Brain microvascular endothelial cell (primary cell): Measurements from ENCODE around the gene MYOM1.

Source experiments
- DNase-seq: peaks from one replicate; pipeline ENCODE4 v3.0.0-alpha.2; 2020
- H3K27ac ChIP-seq: fragments of 250-450 bp; sonication (Bioruptor Pico); 2 replicates; pipeline ENCODE4 v1.5.1; 2020; ENCODE audit warnings: mild to moderate bottlenecking, moderate library complexity
- H3K27me3 ChIP-seq: fragments of 250-450 bp; sonication (Bioruptor Pico); replicated peaks from 2 replicates; pipeline ENCODE4 v1.5.1; 2020; ENCODE audit warnings: mild to moderate bottlenecking
- H3K36me3 ChIP-seq: fragments of 250-450 bp; sonication (Bioruptor Pico); replicated peaks from 2 replicates; pipeline ENCODE4 v1.5.1; 2020; ENCODE audit warnings: mild to moderate bottlenecking
- H3K4me3 ChIP-seq: 2 replicates; pipeline ENCODE4 v1.5.1; 2011; ENCODE audit warnings: low read depth, mild to moderate bottlenecking, control low read depth, low read length, moderate library complexity
- in situ Hi-C: cut with HindIII; loops from 2 replicates; pipeline ENCODE4 v1.10.0; 2017; ENCODE audit warnings: low sequenced_read_pairs, low pct_ligation_motif_present
- TF ChIP-seq, protein P1 (sequence below): IDR thresholded peaks from 2 replicates; pipeline ENCODE4 v1.5.1; 2011; ENCODE audit warnings: low read depth, mild to moderate bottlenecking, moderate library complexity, low read length, control low read depth, inconsistent platforms; ENCODE audit errors: missing control alignments

Gene MYOM1

DNA sequence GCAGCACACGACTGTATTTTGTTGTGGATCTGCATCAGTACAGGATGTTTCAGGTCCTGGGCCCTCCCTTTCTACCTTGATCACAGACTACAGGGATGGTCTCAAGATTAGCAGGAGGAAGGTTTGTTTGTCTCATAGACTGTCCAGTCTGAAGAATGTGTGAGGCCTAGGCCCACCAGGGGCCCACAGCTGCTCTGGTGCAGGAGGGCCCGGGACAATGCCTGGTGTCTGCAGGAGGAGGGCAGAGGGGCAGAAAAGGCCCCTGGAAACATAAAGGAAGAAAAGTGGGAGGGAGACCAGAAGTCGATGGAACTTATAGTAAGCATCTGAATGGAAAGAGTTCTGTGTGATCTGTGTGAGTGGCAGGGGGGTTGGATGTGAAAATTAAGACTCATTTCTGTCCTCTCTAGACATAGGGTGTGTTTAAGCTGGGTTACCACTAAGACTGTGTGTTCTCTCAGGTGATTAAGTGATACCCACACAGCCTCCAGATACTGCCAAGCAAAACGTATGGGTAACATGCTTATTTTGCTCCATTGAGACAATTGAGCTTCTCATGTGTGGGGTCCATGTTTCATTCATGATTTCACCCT, 173.5 kb downstream of the MYOM1 start:
- no peak for DNase-seq
- TF ChIP-seq, protein P1, sequence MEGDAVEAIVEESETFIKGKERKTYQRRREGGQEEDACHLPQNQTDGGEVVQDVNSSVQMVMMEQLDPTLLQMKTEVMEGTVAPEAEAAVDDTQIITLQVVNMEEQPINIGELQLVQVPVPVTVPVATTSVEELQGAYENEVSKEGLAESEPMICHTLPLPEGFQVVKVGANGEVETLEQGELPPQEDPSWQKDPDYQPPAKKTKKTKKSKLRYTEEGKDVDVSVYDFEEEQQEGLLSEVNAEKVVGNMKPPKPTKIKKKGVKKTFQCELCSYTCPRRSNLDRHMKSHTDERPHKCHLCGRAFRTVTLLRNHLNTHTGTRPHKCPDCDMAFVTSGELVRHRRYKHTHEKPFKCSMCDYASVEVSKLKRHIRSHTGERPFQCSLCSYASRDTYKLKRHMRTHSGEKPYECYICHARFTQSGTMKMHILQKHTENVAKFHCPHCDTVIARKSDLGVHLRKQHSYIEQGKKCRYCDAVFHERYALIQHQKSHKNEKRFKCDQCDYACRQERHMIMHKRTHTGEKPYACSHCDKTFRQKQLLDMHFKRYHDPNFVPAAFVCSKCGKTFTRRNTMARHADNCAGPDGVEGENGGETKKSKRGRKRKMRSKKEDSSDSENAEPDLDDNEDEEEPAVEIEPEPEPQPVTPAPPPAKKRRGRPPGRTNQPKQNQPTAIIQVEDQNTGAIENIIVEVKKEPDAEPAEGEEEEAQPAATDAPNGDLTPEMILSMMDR: no peak
- H3K36me3 ChIP-seq: no peaks in the 10 kb centered on the region
- H3K27ac ChIP-seq: no peak overlapping the region
- no peaks in the 10 kb centered on the region for H3K27me3 ChIP-seq
- H3K4me3 ChIP-seq: no peak overlapping the region
- in situ Hi-C loops: no loop called here

DNA sequence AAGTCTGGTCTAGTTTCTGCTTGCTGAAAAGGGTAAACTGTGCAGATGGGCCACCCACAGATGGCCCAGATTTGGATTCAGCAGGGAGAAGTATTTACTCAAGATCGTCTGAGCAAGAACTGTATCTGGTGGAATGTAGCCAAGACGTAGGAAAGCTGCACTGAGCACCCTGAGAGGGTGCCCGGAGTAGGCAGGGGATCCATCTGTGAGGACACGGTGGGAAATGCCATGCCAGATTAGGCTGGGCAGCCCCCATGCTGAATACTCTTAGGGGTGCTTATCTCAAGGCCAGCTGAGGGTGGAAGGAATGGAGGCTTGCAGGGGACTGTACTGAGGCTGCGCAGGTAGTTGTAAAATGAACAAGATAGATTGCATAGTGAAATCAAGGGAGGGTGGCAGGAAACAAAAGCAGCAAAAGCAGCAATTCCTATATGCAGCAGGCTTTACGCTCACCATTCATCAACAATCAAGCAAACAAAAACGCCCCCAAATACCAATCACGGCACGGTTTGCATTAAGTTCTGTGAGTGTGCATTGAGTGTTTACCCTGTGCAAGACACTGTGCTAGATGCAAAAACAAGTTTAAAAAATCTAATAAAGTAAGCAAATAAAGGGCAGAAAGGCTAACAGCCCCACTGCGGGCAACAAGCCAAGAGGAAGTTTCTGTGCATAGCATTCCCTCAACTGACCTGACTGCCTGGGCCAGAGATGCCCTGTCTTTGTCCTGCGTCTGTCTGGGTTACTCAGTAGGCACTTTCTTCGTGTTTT, 174.7 kb downstream of the MYOM1 start:
- Histone ChIP-seq H3K27ac (no peak overlapping the region), H3K27me3 (no peaks in the 10 kb centered on the region), H3K36me3 (no peaks in the 10 kb centered on the region), H3K4me3 (no peak overlapping the region)
- DNase-seq: no peak
- TF ChIP-seq, protein P1: no peak
- in situ Hi-C loops: no loop called here

DNA sequence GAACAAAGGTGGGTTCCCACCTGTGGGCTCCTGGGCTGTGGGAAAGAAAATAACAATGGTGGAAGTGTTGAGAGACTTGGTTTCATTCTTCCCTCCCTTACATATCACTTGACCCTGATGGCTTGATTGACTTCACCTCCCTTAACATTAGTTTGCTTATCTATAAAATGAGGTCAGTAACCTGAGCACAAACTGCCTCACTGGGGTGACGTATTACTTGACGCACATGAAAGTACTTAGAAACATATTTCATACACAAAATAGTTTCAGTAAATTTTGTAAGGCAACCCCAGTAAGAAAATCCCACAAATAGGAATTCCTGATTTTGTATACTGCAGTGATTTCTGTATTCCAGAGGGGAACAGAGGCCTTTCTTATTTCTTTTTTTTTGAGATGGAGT, 177.4 kb downstream of the MYOM1 start:
- no peak for DNase-seq
- Histone ChIP-seq H3K4me3 (no peak overlapping the region), H3K27ac (no peak overlapping the region), H3K36me3 (no peaks in the 10 kb centered on the region), H3K27me3 (no peaks in the 10 kb centered on the region)
- in situ Hi-C loops: no loop called here
- TF ChIP-seq, protein P1: no peak

- TF ChIP-seq, protein P1: no peak
Measured at GRCh38 chr18:3041843-3042242, 177.9 kb downstream of the MYOM1 start.

DNA sequence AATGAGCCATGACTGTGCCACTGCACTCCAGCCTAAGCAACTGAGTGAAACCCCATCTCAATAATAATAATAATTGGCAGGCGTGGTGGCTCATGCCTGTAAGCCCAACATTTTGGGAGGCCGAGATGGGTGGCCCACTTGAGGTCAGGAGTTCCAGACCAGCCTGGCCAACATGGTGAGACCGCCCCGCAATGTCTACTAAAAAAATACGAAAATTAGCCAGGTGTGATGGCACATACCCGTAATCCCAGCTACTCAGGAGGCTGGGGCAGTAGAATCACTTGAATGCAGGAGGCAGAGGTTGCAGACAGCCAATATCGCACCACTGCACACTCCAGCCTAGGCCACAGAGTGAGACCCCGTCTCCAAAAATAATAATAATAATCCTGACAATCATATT, 178.9 kb downstream of the MYOM1 start:
- TF ChIP-seq, protein P1: no peak
- Histone ChIP-seq H3K27ac (no peak overlapping the region), H3K36me3 (no peaks in the 10 kb centered on the region), H3K27me3 (no peaks in the 10 kb centered on the region), H3K4me3 (no peak overlapping the region)
- DNase-seq: no peak
- in situ Hi-C loops: no loop called here

More at GRCh38 chr18:3041843-3042242, 177.9 kb downstream of the MYOM1 start:
- H3K27ac ChIP-seq: no peak overlapping the region
- H3K36me3 ChIP-seq: no peaks in the 10 kb centered on the region
- H3K4me3 ChIP-seq: no peak overlapping the region
- in situ Hi-C loops: no loop called here
- no peak for DNase-seq
- H3K27me3 ChIP-seq: no peaks in the 10 kb centered on the region
